Esophagus squamous epithelium (tissue), 4 donors: ENCODE measurements around the gene ARHGAP44.

Source experiments
- CTCF ChIP-seq, 6 experiments: fragments of 450-650 bp in 4 of 6; fragments of 200-600 bp in 2 of 6; sonication (generic) in 2 of 6; IDR thresholded peaks; one replicate each; pipeline ENCODE4 v1.5.1; 2016 to 2019; ENCODE audit warnings: antibody characterized with exemption in 6 of 6, mild to moderate bottlenecking in 4 of 6, moderate library complexity in 4 of 6
- POLR2A ChIP-seq, 4 donors: fragments of 450-650 bp; IDR thresholded peaks; one replicate each; pipeline ENCODE4 v1.6.1; 2017; ENCODE audit warnings: antibody characterized with exemption in 4 of 4, mild to moderate bottlenecking in 4 of 4, moderate library complexity in 3 of 4

- TF ChIP-seq CTCF (IDR thresholded peaks at IDR 0.05) = no peak
- no peak for TF ChIP-seq POLR2A (IDR thresholded peaks at IDR 0.05)
Observed at GRCh38 chr17:12902046-12902445, 112.7 kb downstream of the ARHGAP44 start.
